Mesothelial cell of epicardium (in vitro differentiated cells): Measurements from ENCODE around the gene TRIP12. TPM values are rescaled to one million over a fixed set of nuclear protein-coding genes. Genes with fewer than 3 reads are reported as not detected.

Source experiments
- DNase-seq, 2 experiments: peaks; one replicate each; pipeline ENCODE4 v3.0.0; 2021; ENCODE audit warnings: low spot score in 2 of 2; ENCODE audit not compliant: unreplicated experiment in 2 of 2
- H3K27ac Mint-ChIP-seq: 2 replicates; pipeline ENCODE4 v1.8.0; 2021; ENCODE audit warnings: mixed read lengths
- H3K27me3 Mint-ChIP-seq: 2 replicates; pipeline ENCODE4 v1.8.0; 2021; ENCODE audit warnings: low read depth, mixed read lengths
- H3K36me3 Mint-ChIP-seq: 2 replicates; pipeline ENCODE4 v1.8.0; 2021; ENCODE audit warnings: mixed read lengths
- H3K4me1 Mint-ChIP-seq: 2 replicates; pipeline ENCODE4 v1.8.0; 2021; ENCODE audit warnings: mixed read lengths
- H3K4me3 Mint-ChIP-seq: 2 replicates; pipeline ENCODE4 v1.8.0; 2021; ENCODE audit warnings: mild to moderate bottlenecking, moderate library complexity, mixed read lengths
- H3K9me3 Mint-ChIP-seq: 2 replicates; pipeline ENCODE4 v1.8.0; 2021; ENCODE audit warnings: mixed read lengths
- CTCF ChIP-seq: fragments of 200-600 bp; sonication (generic); IDR thresholded peaks from one replicate; pipeline ENCODE4 v1.5.0; 2021; ENCODE audit warnings: antibody characterized with exemption; ENCODE audit not compliant: unreplicated experiment
- total RNA-seq: library from RNA; stranded (reverse); gene quantifications from 3 replicates; pipeline ENCODE4 v1.2.1, GENCODE V29; 2021

The TRIP12 gene
- total RNA-seq, 1 donor from 2014 or later, result 253 TPM

- DNase-seq, result no peak
- no peak overlapping the region for H3K27ac Mint-ChIP-seq
- H3K4me1 Mint-ChIP-seq, result no peaks in the 10 kb centered on the region
- peaks cover 2% of the 10 kb centered on the region for H3K36me3 Mint-ChIP-seq
- no peaks in the 10 kb centered on the region for H3K27me3 Mint-ChIP-seq
- H3K4me3 Mint-ChIP-seq, result no peak overlapping the region
- peaks cover 48% of the 10 kb centered on the region for H3K9me3 Mint-ChIP-seq
- TF ChIP-seq CTCF, result no peak
Observed at GRCh38 chr2:229740279-229740678, 181.5 kb downstream of the TRIP12 start.

GRCh38 chr2:229738024-229738625 lies 183.7 kb downstream of the TRIP12 start:
- H3K4me1 Mint-ChIP-seq, result peaks cover 4% of the 10 kb centered on the region
- H3K27me3 Mint-ChIP-seq, result no peaks in the 10 kb centered on the region
- peaks cover 2% of the 10 kb centered on the region for H3K36me3 Mint-ChIP-seq
- H3K9me3 Mint-ChIP-seq, result peaks cover 48% of the 10 kb centered on the region
- H3K4me3 Mint-ChIP-seq, result no peak overlapping the region
- no peak overlapping the region for H3K27ac Mint-ChIP-seq
- no peak for DNase-seq
- no peak for TF ChIP-seq CTCF

GRCh38 chr2:229734410-229734809 lies 187.4 kb downstream of the TRIP12 start:
- H3K27ac Mint-ChIP-seq, result no peak overlapping the region
- peaks cover 2% of the 10 kb centered on the region for H3K36me3 Mint-ChIP-seq
- no peak for DNase-seq
- H3K4me1 Mint-ChIP-seq, result peaks cover 4% of the 10 kb centered on the region
- TF ChIP-seq CTCF, result no peak
- H3K27me3 Mint-ChIP-seq, result no peaks in the 10 kb centered on the region
- H3K9me3 Mint-ChIP-seq, result peaks cover 27% of the 10 kb centered on the region
- H3K4me3 Mint-ChIP-seq, result no peak overlapping the region

- Mint-ChIP-seq H3K4me1 (peaks cover 4% of the 10 kb centered on the region), H3K27ac (no peak overlapping the region), H3K4me3 (no peak overlapping the region), H3K36me3 (peaks cover 2% of the 10 kb centered on the region), H3K9me3 (peaks cover 21% of the 10 kb centered on the region), H3K27me3 (no peaks in the 10 kb centered on the region)
- DNase-seq, result no peak
- TF ChIP-seq CTCF, result no peak
Observed at GRCh38 chr2:229733611-229734245, 188.1 kb downstream of the TRIP12 start.

GRCh38 chr2:229732897-229733296 lies 188.9 kb downstream of the TRIP12 start:
- Mint-ChIP-seq H3K4me1 (peaks cover 4% of the 10 kb centered on the region), H3K9me3 (peaks cover 12% of the 10 kb centered on the region), H3K27ac (no peak overlapping the region), H3K4me3 (no peak overlapping the region), H3K27me3 (no peaks in the 10 kb centered on the region), H3K36me3 (peaks cover under 1% of the 10 kb centered on the region)
- no peak for TF ChIP-seq CTCF
- DNase-seq, result no peak
